GM19467 (cell line): ENCODE data around the gene PITPNM2.
A peak's percentile ranks its signal among the peaks of the same experiment; 100 is the strongest.

Source experiments
- ATAC-seq: cut with Tn5 transposase; IDR thresholded peaks from one replicate; pipeline ENCODE4 v1.9.1; 2021; ENCODE audit warnings: mild to moderate bottlenecking, moderate library complexity; ENCODE audit not compliant: unreplicated experiment

Gene PITPNM2

GRCh38 chr12:123150744-123151456, at the start of gene PITPNM2:
Gene PITPNM2, minus strand, starts transcription at chr12:123151090. Its CDS starts 116,500 bp downstream, at chr12:123034590.
- peak; percentile 63 for ATAC-seq

- ATAC-seq: no peak
These were observed 49.5 kb upstream of the PITPNM2 start for GRCh38 chr12:123200414-123200813.

GRCh38 chr12:123199936-123200335, 49.0 kb upstream of the PITPNM2 start:
- no peak for ATAC-seq

GRCh38 chr12:123187637-123188036, 36.7 kb upstream of the PITPNM2 start:
- no peak for ATAC-seq

- ATAC-seq: no peak
These were observed 29.3 kb upstream of the PITPNM2 start for GRCh38 chr12:123180171-123180570.

GRCh38 chr12:123171967-123172366, 21.1 kb upstream of the PITPNM2 start:
- ATAC-seq: no peak

GRCh38 chr12:123167329-123167728, 16.4 kb upstream of the PITPNM2 start:
- ATAC-seq: no peak

- no peak for ATAC-seq
These were observed 14.6 kb upstream of the PITPNM2 start for GRCh38 chr12:123165537-123165936.

GRCh38 chr12:123164710-123165261, 13.9 kb upstream of the PITPNM2 start:
- no peak for ATAC-seq

- no peak for ATAC-seq
These were observed 13.3 kb upstream of the PITPNM2 start for GRCh38 chr12:123164222-123164621.

GRCh38 chr12:123163227-123163626, 12.3 kb upstream of the PITPNM2 start:
- no peak for ATAC-seq

GRCh38 chr12:123160801-123161487, 10.1 kb upstream of the PITPNM2 start:
- ATAC-seq: no peak

GRCh38 chr12:123153906-123154305, 3.0 kb upstream of the PITPNM2 start:
- no peak for ATAC-seq

- ATAC-seq: no peak
These were observed 1.9 kb upstream of the PITPNM2 start for GRCh38 chr12:123152833-123153232.

- peak; percentile 9 for ATAC-seq
These were observed 866 bp upstream of the PITPNM2 start for GRCh38 chr12:123151457-123152454.

GRCh38 chr12:123150275-123150743, 581 bp downstream of the PITPNM2 start:
- peak; percentile 23 for ATAC-seq

GRCh38 chr12:123149501-123150274, 1.2 kb downstream of the PITPNM2 start:
- ATAC-seq: no peak

- ATAC-seq: no peak
These were observed 1.8 kb downstream of the PITPNM2 start for GRCh38 chr12:123149088-123149487.

- ATAC-seq: no peak
These were observed 2.2 kb downstream of the PITPNM2 start for GRCh38 chr12:123148655-123149054.

GRCh38 chr12:123148223-123148622, 2.7 kb downstream of the PITPNM2 start:
- ATAC-seq: no peak
